GM12875 (cell line): ENCODE results near the gene NFIA.

ENCODE experiments used
- H3K4me3 ChIP-seq: one replicate; pipeline ENCODE4 v1.5.1; 2011; ENCODE audit warnings: low read depth, low read length, control low read depth
- CTCF ChIP-seq: IDR thresholded peaks from 2 replicates; pipeline ENCODE4 v1.5.1; 2011; ENCODE audit warnings: low read depth, mild to moderate bottlenecking, control low read depth, inconsistent platforms, low read length, moderate library complexity, borderline replicate concordance; ENCODE audit not compliant: insufficient read depth

The NFIA gene

GRCh38 chr1:61100578-61100977 is 18.2 kb downstream of the NFIA start:
- no peak for TF ChIP-seq CTCF
- H3K4me3 ChIP-seq, result no peak overlapping the region

DNA sequence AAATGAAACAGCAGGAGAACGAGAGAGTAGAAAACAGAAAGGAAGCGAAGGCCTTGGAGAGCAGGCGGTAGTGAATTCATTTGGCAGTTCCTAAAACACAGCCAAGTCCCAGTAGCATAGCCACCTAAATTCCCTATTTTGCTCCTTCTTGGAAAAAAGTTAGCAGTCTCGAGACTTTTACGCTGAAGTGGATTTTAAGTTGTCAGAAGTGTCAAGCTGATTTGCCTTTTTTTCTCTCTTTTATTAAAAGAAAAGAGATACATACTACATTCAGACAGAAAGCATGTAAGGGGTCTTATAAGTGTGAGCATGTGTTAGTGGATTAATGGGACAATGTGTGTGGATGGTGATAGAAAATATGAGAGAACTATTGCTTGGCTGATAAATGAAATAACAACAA is 19.2 kb downstream of the NFIA start:
- H3K4me3 ChIP-seq, result no peak overlapping the region
- no peak for TF ChIP-seq CTCF

GRCh38 chr1:61102041-61102440 is 19.7 kb downstream of the NFIA start:
- H3K4me3 ChIP-seq, result no peak overlapping the region
- TF ChIP-seq CTCF, result no peak

- no peak for TF ChIP-seq CTCF
- no peak overlapping the region for H3K4me3 ChIP-seq
Observed at GRCh38 chr1:61102621-61103020, 20.3 kb downstream of the NFIA start.

DNA sequence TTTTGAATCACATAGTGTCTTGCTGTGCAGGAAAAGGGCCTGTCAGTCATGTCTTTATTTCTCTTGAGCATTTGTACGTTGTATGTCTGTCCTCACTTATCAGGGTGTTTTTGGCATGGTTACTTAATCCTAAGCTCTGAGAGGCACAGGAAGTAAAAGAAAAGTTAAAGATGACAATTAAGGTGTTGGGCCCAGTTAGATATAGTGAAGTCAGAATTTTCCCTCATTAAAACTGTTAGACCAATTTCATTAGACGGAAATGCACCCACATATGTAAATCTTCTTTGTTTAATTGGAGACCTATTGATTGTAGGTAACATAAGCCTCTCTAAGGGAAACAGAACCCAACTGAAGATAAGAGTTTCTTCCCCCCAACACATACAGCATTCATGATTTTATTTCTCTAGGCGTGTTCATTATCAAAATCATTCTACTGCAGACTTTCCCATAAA is 21.9 kb downstream of the NFIA start:
- H3K4me3 ChIP-seq, result no peak overlapping the region
- TF ChIP-seq CTCF, result no peak

GRCh38 chr1:61107638-61108037 is 25.3 kb downstream of the NFIA start:
- no peak overlapping the region for H3K4me3 ChIP-seq
- TF ChIP-seq CTCF, result no peak

DNA sequence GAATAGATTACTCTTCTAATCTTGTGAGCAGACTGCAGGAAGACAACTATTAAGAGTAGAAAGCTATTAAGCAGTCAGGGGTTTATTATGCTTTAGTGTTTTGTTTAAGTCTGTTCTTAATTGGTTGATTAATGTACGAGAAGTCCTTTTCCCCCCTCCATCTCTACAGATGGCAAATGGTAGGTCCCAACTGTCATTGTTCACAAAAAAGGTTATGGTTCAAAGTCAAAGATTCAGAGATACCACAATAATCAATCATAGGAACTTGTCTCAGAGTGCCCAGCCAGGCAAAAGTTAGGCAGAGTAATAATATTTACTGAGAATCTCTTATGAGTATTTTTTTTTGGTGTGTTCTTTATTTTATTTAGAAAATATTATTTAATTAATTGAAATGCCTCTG is 26.8 kb downstream of the NFIA start:
- no peak overlapping the region for H3K4me3 ChIP-seq
- no peak for TF ChIP-seq CTCF
